ENCODE data around the gene GPRC5C. TPM values are rescaled to one million over a fixed set of nuclear protein-coding genes. Genes with fewer than 3 reads are reported as not detected.
"Not testable (repeated sequence)": the region's sequence is repeated elsewhere in the genome, so short reads cannot be mapped to it uniquely, and the experiment has no call there.

GPRC5C gene
- total RNA-seq, 1 experiment from 2014 or later: not detected

GRCh38 chr17:74467221-74467951, 35.5 kb downstream of the GPRC5C start:
- DNase-seq (ENCODE audit: low read depth): no peak

- no peak for DNase-seq (ENCODE audit: low read depth)
Measured at GRCh38 chr17:74471341-74471740, 39.5 kb downstream of the GPRC5C start.

- DNase-seq (ENCODE audit: low read depth): no peak
Measured at GRCh38 chr17:74472890-74473289, 41.0 kb downstream of the GPRC5C start.

GRCh38 chr17:74473294-74473693, 41.4 kb downstream of the GPRC5C start:
- no peak for DNase-seq (ENCODE audit: low read depth)

- no peak for DNase-seq (ENCODE audit: low read depth)
Measured at GRCh38 chr17:74474043-74474792, 42.3 kb downstream of the GPRC5C start.

- DNase-seq (ENCODE audit: low read depth): no peak
Measured at GRCh38 chr17:74475189-74475588, 43.3 kb downstream of the GPRC5C start.

- DNase-seq (ENCODE audit: low read depth): no peak
Measured at GRCh38 chr17:74477411-74477810, 45.5 kb downstream of the GPRC5C start.

- DNase-seq (ENCODE audit: low read depth): no peak
Measured at GRCh38 chr17:74478420-74479100, 46.7 kb downstream of the GPRC5C start.

GRCh38 chr17:74480290-74480689, 48.4 kb downstream of the GPRC5C start:
- no peak for DNase-seq (ENCODE audit: low read depth)

GRCh38 chr17:74481621-74482020, 49.7 kb downstream of the GPRC5C start:
- DNase-seq (ENCODE audit: low read depth): no peak

- DNase-seq (ENCODE audit: low read depth): no peak
Measured at GRCh38 chr17:74484066-74484465, 52.2 kb downstream of the GPRC5C start.

GRCh38 chr17:74485022-74485743, 53.3 kb downstream of the GPRC5C start:
- no peak for DNase-seq (ENCODE audit: low read depth)

GRCh38 chr17:74485841-74486240, 54.0 kb downstream of the GPRC5C start:
- no peak for DNase-seq (ENCODE audit: low read depth)

GRCh38 chr17:74488276-74488675, 56.4 kb downstream of the GPRC5C start:
- not testable (repeated sequence) for DNase-seq (ENCODE audit: low read depth)

GRCh38 chr17:74490716-74491115, 58.8 kb downstream of the GPRC5C start:
- no peak for DNase-seq (ENCODE audit: low read depth)

- DNase-seq (ENCODE audit: low read depth): no peak
Measured at GRCh38 chr17:74491626-74492025, 59.7 kb downstream of the GPRC5C start.

- DNase-seq (ENCODE audit: low read depth): peak; percentile 44
Measured at GRCh38 chr17:74493331-74493833, 61.5 kb downstream of the GPRC5C start.

All from HT1080 (cell line).